ENCODE results near the gene RFWD3. TPM values are rescaled to one million over a fixed set of nuclear protein-coding genes. Genes with fewer than 3 reads are reported as not detected.

RFWD3 gene
- total RNA-seq, 5 donors from 2014 or later (not counting 1 experiment from before 2014, with no cell fraction given) = 42.6 to 52.0 (median 49.0) TPM

DNA sequence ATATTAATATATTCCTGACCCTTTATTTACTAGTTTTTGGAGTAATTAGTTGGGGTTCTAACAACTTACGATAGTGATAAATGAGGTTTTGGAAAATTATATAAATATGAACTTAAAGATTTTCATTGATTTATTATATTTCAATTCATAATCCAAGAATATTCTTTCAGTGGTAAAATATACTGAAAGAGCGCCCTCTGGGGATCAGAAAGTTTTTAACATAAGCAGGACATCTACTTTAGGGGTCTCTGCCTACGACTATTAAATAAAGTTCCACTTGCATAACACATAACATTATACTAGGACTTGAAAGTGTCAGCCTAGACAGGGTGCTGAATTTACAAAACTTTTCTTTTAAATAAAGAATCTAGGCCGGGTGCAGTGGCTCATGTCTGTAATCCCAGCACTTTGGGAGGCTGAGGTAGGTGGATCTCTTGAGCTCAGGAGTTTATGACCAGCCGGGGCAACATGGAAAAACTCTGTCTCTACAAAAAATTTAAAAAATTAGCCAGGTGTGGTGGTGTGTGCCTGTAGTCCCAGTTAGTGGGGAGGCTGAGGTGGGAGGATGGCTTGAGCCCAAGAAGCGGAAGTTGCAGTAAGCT lies 15.6 kb downstream of the RFWD3 start:
- Mint-ChIP-seq H3K4me1 (peaks cover 31 to 41% (median 34%) of the 10 kb centered on the region in 3 donors), H3K4me3 (no peak overlapping the region), H3K36me3 (peaks cover 29% of the 10 kb centered on the region), H3K27ac (no peak overlapping the region), H3K9me3 (no peaks in the 10 kb centered on the region), H3K27me3 (no peaks in the 10 kb centered on the region)
- DNase-seq = peak in 3 of 35 experiments; percentile 5 to 35 (median 16)
- ATAC-seq (replicated peaks in 1 of 4) = no peak
- Histone ChIP-seq H3K36me3 (ENCODE audit: control insufficient read depth in 2 of 2, extremely low read depth in 1 of 2, insufficient read depth in 1 of 2, low read length in 1 of 2) (peaks cover 0 to 62% of the 10 kb centered on the region in 2 donors), H3K4me1 (ENCODE audit: control insufficient read depth in 1 of 2, extremely low read depth in 1 of 2, insufficient read depth in 2 of 2, low read length in 2 of 2) (peaks cover 3 to 20% of the 10 kb centered on the region in 2 experiments), H3K27ac (ENCODE audit: low read length) (no peak overlapping the region), H3K4me3 (ENCODE audit: control insufficient read depth in 1 of 2, extremely low read depth in 1 of 2, low read length in 1 of 2) (no peak overlapping the region), H3K9me3 (no peaks in the 10 kb centered on the region), H3K27me3 (replicated peaks in 1 of 2; ENCODE audit: control insufficient read depth in 2 of 2, extremely low read depth in 1 of 2, insufficient read depth in 2 of 2, low read length in 1 of 2) (no peaks in the 10 kb centered on the region)
- WGBS (ENCODE audit: insufficient coverage) = 100% methylated on average over 1 of the region's 6 CpGs
- POLR2A ChIA-PET = interaction anchor here in 1 of 2 donors (0.5 kb wide), 1 partner anchor 80 kb away, joined by 3 read pairs; no protein-coding TSS in a partner anchor
- CTCF ChIA-PET = interaction anchor here (0.9 to 1.7 kb wide), 6 partner anchors 10 to 211 kb away, joined by 3 to 4 read pairs (median 3); partner anchors contain the start of gene RFWD3 (in 1 of the 2)

GRCh38 chr16:74649839-74650504 lies 16.7 kb downstream of the RFWD3 start:
- H3K4me1 Mint-ChIP-seq = peaks cover 21 to 33% (median 26%) of the 10 kb centered on the region in 3 donors
- peaks cover 0 to 70% of the 10 kb centered on the region in 2 donors for H3K36me3 ChIP-seq (ENCODE audit: control insufficient read depth in 2 of 2, extremely low read depth in 1 of 2, insufficient read depth in 1 of 2, low read length in 1 of 2)
- H3K9me3 Mint-ChIP-seq = no peaks in the 10 kb centered on the region
- H3K4me3 ChIP-seq (ENCODE audit: control insufficient read depth in 1 of 2, extremely low read depth in 1 of 2, low read length in 1 of 2) = no peak overlapping the region
- H3K4me3 Mint-ChIP-seq = no peak overlapping the region
- no peaks in the 10 kb centered on the region for H3K27me3 Mint-ChIP-seq
- no peaks in the 10 kb centered on the region for H3K9me3 ChIP-seq
- no peaks in the 10 kb centered on the region for H3K27me3 ChIP-seq (replicated peaks in 1 of 2; ENCODE audit: control insufficient read depth in 2 of 2, extremely low read depth in 1 of 2, insufficient read depth in 2 of 2, low read length in 1 of 2)
- peaks cover 3 to 14% of the 10 kb centered on the region in 2 experiments for H3K4me1 ChIP-seq (ENCODE audit: control insufficient read depth in 1 of 2, extremely low read depth in 1 of 2, insufficient read depth in 2 of 2, low read length in 2 of 2)
- DNase-seq = no peak
- no peak overlapping the region for H3K27ac ChIP-seq (ENCODE audit: low read length)
- CTCF ChIA-PET = interaction anchor here (0.7 to 1.5 kb wide), 4 partner anchors 17 to 213 kb away, joined by 3 to 5 read pairs (median 3); partner anchors contain the start of genes FA2H (in 1 of the 2) and RFWD3 (in 1 of the 2)
- ATAC-seq (replicated peaks in 1 of 4) = no peak
- H3K36me3 Mint-ChIP-seq = peaks cover 26% of the 10 kb centered on the region
- H3K27ac Mint-ChIP-seq = no peak overlapping the region
- POLR2A ChIA-PET = interaction anchor here in 1 of 2 donors (0.7 kb wide), 1 partner anchor 286 kb away, joined by 3 read pairs; no protein-coding TSS in a partner anchor
- WGBS (ENCODE audit: insufficient coverage) = no CpG with 5 or more reads among the region's 1 CpG

- H3K27me3 ChIP-seq (replicated peaks in 1 of 2; ENCODE audit: control insufficient read depth in 2 of 2, extremely low read depth in 1 of 2, insufficient read depth in 2 of 2, low read length in 1 of 2) = no peaks in the 10 kb centered on the region
- ChIA-PET CTCF (no interaction called here), POLR2A (interaction anchor here in 1 of 2 donors (0.7 kb wide), 2 partner anchors 13 to 40 kb away, joined by 9 read pairs; no protein-coding TSS in a partner anchor)
- H3K36me3 ChIP-seq (ENCODE audit: control insufficient read depth in 2 of 2, extremely low read depth in 1 of 2, insufficient read depth in 1 of 2, low read length in 1 of 2) = peaks cover 0 to 65% of the 10 kb centered on the region in 2 donors
- Mint-ChIP-seq H3K4me3 (no peak overlapping the region), H3K27me3 (no peaks in the 10 kb centered on the region), H3K4me1 (no peaks in the 10 kb centered on the region), H3K9me3 (no peaks in the 10 kb centered on the region), H3K36me3 (peaks cover 27% of the 10 kb centered on the region), H3K27ac (no peak overlapping the region)
- no peak for ATAC-seq (replicated peaks in 1 of 4)
- H3K27ac ChIP-seq (ENCODE audit: low read length) = no peak overlapping the region
- WGBS (ENCODE audit: insufficient coverage) = 100% methylated on average over 5 of the region's 8 CpGs
- H3K4me1 ChIP-seq (ENCODE audit: control insufficient read depth in 1 of 2, extremely low read depth in 1 of 2, insufficient read depth in 2 of 2, low read length in 2 of 2) = no peaks in the 10 kb centered on the region
- H3K4me3 ChIP-seq (ENCODE audit: control insufficient read depth in 1 of 2, extremely low read depth in 1 of 2, low read length in 1 of 2) = no peak overlapping the region
- DNase-seq = no peak
- no peaks in the 10 kb centered on the region for H3K9me3 ChIP-seq
These were observed 24.7 kb downstream of the RFWD3 start for GRCh38 chr16:74641969-74642368.

DNA sequence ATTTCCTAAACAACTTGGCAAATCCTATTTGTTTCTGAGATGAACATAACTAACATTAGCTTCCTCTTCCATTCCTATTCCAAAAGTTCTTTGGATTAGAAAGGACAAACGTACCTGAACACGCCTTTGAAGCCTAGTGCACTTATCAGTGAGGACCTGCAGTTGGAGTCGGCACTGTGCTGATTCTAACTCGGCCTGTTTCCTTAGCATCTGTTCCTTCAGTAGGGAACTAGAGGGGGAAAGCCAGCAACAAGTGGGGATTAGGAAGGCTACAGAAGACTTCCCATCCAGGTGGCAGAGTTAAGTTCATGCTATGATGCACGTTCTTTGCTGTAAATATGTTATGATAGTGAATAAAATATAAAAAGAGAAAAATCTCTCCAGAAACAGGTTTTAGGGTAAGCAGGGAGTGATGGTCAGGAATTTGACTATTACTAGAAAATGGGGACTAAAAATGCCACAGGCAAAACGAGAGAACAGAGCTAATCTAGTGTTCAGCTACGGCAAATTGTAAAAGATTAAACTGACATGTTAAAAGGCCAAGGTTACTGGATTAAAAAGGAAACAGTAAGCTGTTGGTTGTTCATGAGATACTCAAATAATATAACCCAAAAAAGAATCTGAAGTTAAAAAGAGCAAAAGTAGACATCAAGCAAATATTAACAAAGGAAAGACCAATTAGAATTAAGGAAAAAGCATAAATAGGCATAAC lies 28.8 kb downstream of the RFWD3 start:
- peaks cover 26% of the 10 kb centered on the region for H3K36me3 Mint-ChIP-seq
- no peaks in the 10 kb centered on the region for H3K4me1 ChIP-seq (ENCODE audit: control insufficient read depth in 1 of 2, extremely low read depth in 1 of 2, insufficient read depth in 2 of 2, low read length in 2 of 2)
- no peaks in the 10 kb centered on the region for H3K4me1 Mint-ChIP-seq
- no peak overlapping the region for H3K4me3 ChIP-seq (ENCODE audit: control insufficient read depth in 1 of 2, extremely low read depth in 1 of 2, low read length in 1 of 2)
- WGBS (ENCODE audit: insufficient coverage) = 100% methylated on average over 4 of the region's 7 CpGs
- no peak overlapping the region for H3K27ac ChIP-seq (ENCODE audit: low read length)
- peaks cover 4 to 59% of the 10 kb centered on the region in 2 donors for H3K36me3 ChIP-seq (ENCODE audit: control insufficient read depth in 2 of 2, extremely low read depth in 1 of 2, insufficient read depth in 1 of 2, low read length in 1 of 2)
- H3K27me3 Mint-ChIP-seq = no peaks in the 10 kb centered on the region
- no peak for DNase-seq
- no peaks in the 10 kb centered on the region for H3K9me3 Mint-ChIP-seq
- no peak for ATAC-seq (replicated peaks in 1 of 4)
- no peak overlapping the region for H3K27ac Mint-ChIP-seq
- ChIA-PET CTCF (no interaction called here), POLR2A (interaction anchor here in 1 of 2 donors (0.5 to 0.6 kb wide), 2 partner anchors 81 to 131 kb away, joined by 4 to 5 read pairs; no protein-coding TSS in a partner anchor)
- no peak overlapping the region for H3K4me3 Mint-ChIP-seq
- H3K27me3 ChIP-seq (replicated peaks in 1 of 2; ENCODE audit: control insufficient read depth in 2 of 2, extremely low read depth in 1 of 2, insufficient read depth in 2 of 2, low read length in 1 of 2) = no peaks in the 10 kb centered on the region
- H3K9me3 ChIP-seq = no peaks in the 10 kb centered on the region

GRCh38 chr16:74635303-74635702 lies 31.4 kb downstream of the RFWD3 start:
- H3K36me3 ChIP-seq (ENCODE audit: control insufficient read depth in 2 of 2, extremely low read depth in 1 of 2, insufficient read depth in 1 of 2, low read length in 1 of 2) = peaks cover 6 to 70% of the 10 kb centered on the region in 2 donors
- no peaks in the 10 kb centered on the region for H3K9me3 Mint-ChIP-seq
- no peak overlapping the region for H3K4me3 Mint-ChIP-seq
- no peaks in the 10 kb centered on the region for H3K9me3 ChIP-seq
- H3K4me1 Mint-ChIP-seq = no peaks in the 10 kb centered on the region
- no peaks in the 10 kb centered on the region for H3K4me1 ChIP-seq (ENCODE audit: control insufficient read depth in 1 of 2, extremely low read depth in 1 of 2, insufficient read depth in 2 of 2, low read length in 2 of 2)
- H3K27me3 ChIP-seq (replicated peaks in 1 of 2; ENCODE audit: control insufficient read depth in 2 of 2, extremely low read depth in 1 of 2, insufficient read depth in 2 of 2, low read length in 1 of 2) = no peaks in the 10 kb centered on the region
- no peak overlapping the region for H3K27ac ChIP-seq (ENCODE audit: low read length)
- H3K27ac Mint-ChIP-seq = no peak overlapping the region
- H3K4me3 ChIP-seq (ENCODE audit: control insufficient read depth in 1 of 2, extremely low read depth in 1 of 2, low read length in 1 of 2) = no peak overlapping the region
- DNase-seq = no peak
- ATAC-seq (replicated peaks in 1 of 4) = no peak
- CTCF ChIA-PET = no interaction called here
- H3K27me3 Mint-ChIP-seq = no peaks in the 10 kb centered on the region
- WGBS (ENCODE audit: insufficient coverage) = 50% methylated on average over 2 of the region's 5 CpGs
- POLR2A ChIA-PET = interaction anchor here in 1 of 2 donors (0.6 kb wide), 1 partner anchor 32 kb away, joined by 12 read pairs; the partner anchor contains the start of gene RFWD3
- H3K36me3 Mint-ChIP-seq = peaks cover 35% of the 10 kb centered on the region

DNA sequence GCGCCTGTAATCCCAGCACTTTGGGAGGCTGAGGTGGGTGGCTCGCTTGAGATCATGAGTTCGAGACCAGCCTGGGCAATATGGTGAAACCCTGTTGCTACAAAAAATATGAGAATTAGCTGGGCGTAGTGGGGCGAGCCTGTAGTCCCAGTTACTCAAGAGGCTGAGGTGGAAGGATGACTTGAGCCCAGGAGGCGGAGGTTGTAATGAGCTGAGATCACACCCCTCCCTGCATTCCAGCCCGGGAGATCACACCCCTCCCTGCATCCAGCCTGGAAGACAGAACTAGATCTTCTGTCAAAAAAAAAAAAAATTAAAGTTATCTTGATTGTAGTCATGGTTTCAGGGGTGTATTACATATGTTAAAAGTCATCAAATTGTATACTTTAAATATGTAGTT lies 33.0 kb downstream of the RFWD3 start:
- ChIA-PET POLR2A (no interaction called here), CTCF (interaction anchor here in 1 of 2 donors (0.5 kb wide), 1 partner anchor 46 kb away, joined by 4 read pairs; no protein-coding TSS in a partner anchor)
- Histone ChIP-seq H3K27ac (ENCODE audit: low read length) (no peak overlapping the region), H3K4me1 (ENCODE audit: control insufficient read depth in 1 of 2, extremely low read depth in 1 of 2, insufficient read depth in 2 of 2, low read length in 2 of 2) (no peaks in the 10 kb centered on the region), H3K36me3 (ENCODE audit: control insufficient read depth in 2 of 2, extremely low read depth in 1 of 2, insufficient read depth in 1 of 2, low read length in 1 of 2) (peaks cover 9 to 76% of the 10 kb centered on the region in 2 donors), H3K9me3 (no peaks in the 10 kb centered on the region), H3K27me3 (replicated peaks in 1 of 2; ENCODE audit: control insufficient read depth in 2 of 2, extremely low read depth in 1 of 2, insufficient read depth in 2 of 2, low read length in 1 of 2) (no peaks in the 10 kb centered on the region), H3K4me3 (ENCODE audit: control insufficient read depth in 1 of 2, extremely low read depth in 1 of 2, low read length in 1 of 2) (no peak overlapping the region)
- no peaks in the 10 kb centered on the region for H3K9me3 Mint-ChIP-seq
- WGBS (ENCODE audit: insufficient coverage) = 97% methylated on average over 3 of the region's 7 CpGs
- DNase-seq (no peak), ATAC-seq (replicated peaks in 1 of 4) (no peak)
- no peaks in the 10 kb centered on the region for H3K27me3 Mint-ChIP-seq
- H3K4me1 Mint-ChIP-seq = peaks cover 0 to 2% (median 0%) of the 10 kb centered on the region in 3 donors
- H3K27ac Mint-ChIP-seq = no peak overlapping the region
- H3K36me3 Mint-ChIP-seq = peaks cover 44% of the 10 kb centered on the region
- no peak overlapping the region for H3K4me3 Mint-ChIP-seq
